Upper lobe of left lung (tissue), 6 donors: ENCODE data around the gene SLC44A2. TPM values are rescaled to one million over a fixed set of nuclear protein-coding genes. Genes with fewer than 3 reads are reported as not detected.
"Not testable (repeated sequence)": the region's sequence is repeated elsewhere in the genome, so short reads cannot be mapped to it uniquely, and the experiment has no call there.

Source experiments
- ATAC-seq, 2 donors: fragments of 200-7000 bp; cut with Tn5 transposase; one replicate each; pipeline ENCODE4 v1.9.1; 2022; ENCODE audit warnings: mild to moderate bottlenecking in 2 of 2, moderate library complexity in 2 of 2; ENCODE audit not compliant: low FRiP score in 2 of 2
- DNase-seq, 2 donors: peaks; one replicate each; pipeline ENCODE4 v3.0.0-alpha.2; 2019 to 2020
- H3K27ac ChIP-seq, 4 donors: fragments of 200-600 bp; sonication (generic); one replicate each; pipeline ENCODE4 v1.5.1; 2016 to 2019
- H3K27me3 ChIP-seq, 4 donors: fragments of 200-600 bp; sonication (generic); one replicate each; pipeline ENCODE4 v1.5.1; 2017 to 2019
- H3K36me3 ChIP-seq, 4 donors: fragments of 200-600 bp; sonication (generic); one replicate each; pipeline ENCODE4 v1.5.1; 2016 to 2019
- H3K4me1 ChIP-seq, 4 donors: fragments of 200-600 bp; sonication (generic); one replicate each; pipeline ENCODE4 v1.5.1; 2018 to 2019
- H3K4me3 ChIP-seq, 4 donors: fragments of 200-600 bp; sonication (generic); one replicate each; pipeline ENCODE4 v1.5.1; 2017 to 2019; ENCODE audit warnings: mild to moderate bottlenecking in 2 of 4, moderate library complexity in 1 of 4
- H3K9me3 ChIP-seq, 4 donors: fragments of 200-600 bp; sonication (generic); one replicate each; pipeline ENCODE4 v1.5.1; 2018 to 2019
- CTCF ChIP-seq, 6 experiments: fragments of 450-650 bp in 4 of 6; fragments of 200-600 bp in 2 of 6; sonication (generic) in 2 of 6; IDR thresholded peaks; one replicate each; pipeline ENCODE4 v1.5.1; 2016 to 2019; ENCODE audit warnings: antibody characterized with exemption in 6 of 6
- EP300 ChIP-seq, 4 donors: sonication (generic); formaldehyde crosslinking; IDR thresholded peaks; one replicate each; pipeline ENCODE4 v1.5.1; 2017; ENCODE audit warnings: antibody characterized with exemption in 4 of 4, control low read depth in 2 of 4
- POLR2A ChIP-seq, 4 donors: fragments of 450-650 bp; IDR thresholded peaks; one replicate each; pipeline ENCODE4 v1.5.1; 2016 to 2017; ENCODE audit warnings: antibody characterized with exemption in 4 of 4, mild to moderate bottlenecking in 2 of 4
- POLR2AphosphoS5 ChIP-seq, 2 donors: sonication (generic); formaldehyde crosslinking; IDR thresholded peaks; one replicate each; pipeline ENCODE4 v1.5.1; 2017; ENCODE audit warnings: antibody characterized with exemption in 2 of 2
- WGBS, 2 donors: methylation state at CpG; one replicate each; pipeline ENCODE4 v1.1.5; 2017 to 2018; 5-methylcytosine and 5-hydroxymethylcytosine counted together
- total RNA-seq, 6 donors: library from RNA; depleted of rRNA in 4 of 6; stranded (reverse); fragments of >200 nt in 4 of 6; gene quantifications; one replicate each; pipeline versions ENCODE4 v1.1.0 to v1.2.1, GENCODE V29; 2016 to 2021
- donor health status: DM: no; HTN: no; CAD: no; lungs with moderate emphysema.
- donor health status: DM: no; HTN: yes; CAD: no; lungs with severe emphysema.

The SLC44A2 gene
- total RNA-seq, 6 donors from 2014 or later: 117 to 333 (median 197) TPM

- WGBS, 2 donors: 87 to 89% methylated on average over 22 to 24 of the region's 24 CpGs
Measured at GRCh38 chr19:10670876-10671804, 45.8 kb downstream of the SLC44A2 start.

GRCh38 chr19:10671922-10672321, 46.6 kb downstream of the SLC44A2 start:
- Histone ChIP-seq H3K27ac (peak overlapping the region in 1 of 4 donors; percentile 31), H3K4me1 (peaks cover 4 to 37% (median 25%) of the 10 kb centered on the region in 4 donors), H3K36me3 (peaks cover 4 to 62% (median 33%) of the 10 kb centered on the region in 4 donors)
- 86 to 94% methylated on average over 3 of the region's 3 CpGs for WGBS, 2 donors
- not testable (repeated sequence) for DNase-seq, ATAC-seq, H3K4me3 ChIP-seq, H3K9me3 ChIP-seq, H3K27me3 ChIP-seq

More at GRCh38 chr19:10670876-10671804, 45.8 kb downstream of the SLC44A2 start:
- DNase-seq: peak in 1 of 2 donors; percentile 44
- H3K27me3 ChIP-seq: no peaks in the 10 kb centered on the region
- H3K4me1 ChIP-seq: peaks cover 4 to 43% (median 25%) of the 10 kb centered on the region in 4 donors
- H3K4me3 ChIP-seq: no peak overlapping the region
- H3K36me3 ChIP-seq: peaks cover 4 to 60% (median 29%) of the 10 kb centered on the region in 4 donors
- TF ChIP-seq EP300 (IDR thresholded peaks at IDR 0.05) (no peak), CTCF (IDR thresholded peaks at IDR 0.05) (no peak), POLR2A (IDR thresholded peaks at IDR 0.05) (no peak), POLR2AphosphoS5 (IDR thresholded peaks at IDR 0.05) (no peak)
- no peak for ATAC-seq
- peak overlapping the region in 1 of 4 donors; percentile 31 for H3K27ac ChIP-seq
- no peaks in the 10 kb centered on the region for H3K9me3 ChIP-seq

GRCh38 chr19:10675214-10675613, 49.9 kb downstream of the SLC44A2 start:
- H3K27me3 ChIP-seq, H3K4me3 ChIP-seq, ATAC-seq, H3K9me3 ChIP-seq, H3K27ac ChIP-seq, DNase-seq: not testable (repeated sequence)
- 80 to 87% methylated on average over 7 to 8 of the region's 8 CpGs for WGBS, 2 donors
- Histone ChIP-seq H3K4me1 (peaks cover 4 to 17% (median 10%) of the 10 kb centered on the region in 4 donors), H3K36me3 (peaks cover 25 to 88% (median 62%) of the 10 kb centered on the region in 4 donors)

- ATAC-seq: no peak
- no peak for TF ChIP-seq EP300 (IDR thresholded peaks at IDR 0.05)
- TF ChIP-seq POLR2AphosphoS5 (IDR thresholded peaks at IDR 0.05): no peak
- no peak for TF ChIP-seq CTCF (IDR thresholded peaks at IDR 0.05)
- no peak for TF ChIP-seq POLR2A (IDR thresholded peaks at IDR 0.05)
- 85 to 90% methylated on average over 13 of the region's 13 CpGs for WGBS, 2 donors
Measured at GRCh38 chr19:10677751-10678150, 52.4 kb downstream of the SLC44A2 start.

GRCh38 chr19:10678813-10679212, 53.5 kb downstream of the SLC44A2 start:
- no peaks in the 10 kb centered on the region for H3K4me1 ChIP-seq
- no peak overlapping the region for H3K4me3 ChIP-seq
- ATAC-seq: no peak
- H3K27ac ChIP-seq: no peak overlapping the region
- no peak for DNase-seq
- no peaks in the 10 kb centered on the region for H3K9me3 ChIP-seq
- WGBS, 2 donors: 79 to 85% methylated on average over 9 to 12 of the region's 12 CpGs
- no peak for TF ChIP-seq EP300 (IDR thresholded peaks at IDR 0.05)
- TF ChIP-seq CTCF (IDR thresholded peaks at IDR 0.05): no peak
- TF ChIP-seq POLR2AphosphoS5 (IDR thresholded peaks at IDR 0.05): no peak
- TF ChIP-seq POLR2A (IDR thresholded peaks at IDR 0.05): no peak
- H3K36me3 ChIP-seq: peaks cover 52 to 94% (median 80%) of the 10 kb centered on the region in 4 donors
- no peaks in the 10 kb centered on the region for H3K27me3 ChIP-seq

More at GRCh38 chr19:10677751-10678150, 52.4 kb downstream of the SLC44A2 start:
- H3K36me3 ChIP-seq: peaks cover 42 to 94% (median 76%) of the 10 kb centered on the region in 4 donors
- no peak for DNase-seq
- H3K4me1 ChIP-seq: peaks cover 0 to 7% (median 4%) of the 10 kb centered on the region in 4 donors
- H3K4me3 ChIP-seq: no peak overlapping the region
- no peak overlapping the region for H3K27ac ChIP-seq
- no peaks in the 10 kb centered on the region for H3K27me3 ChIP-seq
- no peaks in the 10 kb centered on the region for H3K9me3 ChIP-seq
